Measurements from ENCODE around the gene NRXN2.

NRXN2 gene

DNA sequence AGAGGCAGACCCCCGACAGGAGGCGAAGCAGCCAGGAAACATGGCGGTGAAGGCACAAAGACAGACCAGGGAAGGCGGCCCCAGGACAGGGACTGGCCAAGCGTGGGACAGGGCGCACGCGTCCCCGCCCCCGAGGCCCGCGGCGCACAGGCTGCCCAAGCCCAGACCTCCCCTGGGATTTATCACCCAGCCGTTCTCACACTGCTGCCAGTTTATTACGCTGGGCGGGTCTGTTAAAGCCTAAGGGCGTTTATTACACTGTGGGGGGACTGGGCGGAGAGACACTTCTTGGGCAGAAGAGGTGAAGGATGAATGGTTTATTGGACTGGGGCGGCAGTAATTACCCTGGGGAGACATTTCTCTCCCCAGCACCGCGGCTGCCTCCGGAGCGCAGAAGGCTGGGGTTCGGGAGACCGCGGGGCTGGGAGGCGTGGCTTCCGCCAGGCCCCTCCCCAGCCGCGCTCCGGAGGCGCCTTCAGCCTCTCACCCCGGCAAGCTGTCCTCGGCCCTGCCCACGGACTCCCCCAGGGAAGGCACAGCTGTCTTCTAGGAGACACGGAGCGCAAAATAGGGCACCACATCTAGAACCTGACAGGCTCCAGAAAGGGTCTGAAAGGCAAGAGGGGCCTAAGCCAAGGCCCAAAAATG is 84.9 kb downstream of the NRXN2 start:
- H2AFZ ChIP-seq (ENCODE audit: low read length) = no peak overlapping the region
- H4K20me1 ChIP-seq (ENCODE audit: insufficient read depth, low read length) = no peaks in the 10 kb centered on the region
- H3F3A ChIP-seq (ENCODE audit: insufficient read depth, low read length) = no peaks in the 10 kb centered on the region
- peak overlapping the region; percentile 12; the same call in 1 of the 2 replicates for H3K4me2 ChIP-seq (ENCODE audit: low read length)
- no peaks in the 10 kb centered on the region for H3K4me1 ChIP-seq (ENCODE audit: insufficient read depth, low read length, severe bottlenecking)
- no peaks in the 10 kb centered on the region for H3K9me3 ChIP-seq (ENCODE audit: low read length)
- no peak overlapping the region for H3K9ac ChIP-seq (ENCODE audit: low read length)
- H3K4me3 ChIP-seq (ENCODE audit: low read depth, low read length, poor library complexity, severe bottlenecking) = peak overlapping the region; percentile 16
- H3K79me2 ChIP-seq (ENCODE audit: insufficient read depth, low read length) = no peaks in the 10 kb centered on the region
- no peaks in the 10 kb centered on the region for H3K9me2 ChIP-seq (ENCODE audit: low read depth, low read length)
- H3K27me3 ChIP-seq (ENCODE audit: insufficient read depth, low read length) = no peaks in the 10 kb centered on the region; the same call in 1 of the 2 replicates
- no peak overlapping the region for H3K27ac ChIP-seq (ENCODE audit: low read depth, low read length, poor library complexity, severe bottlenecking)
- no peak for TF ChIP-seq EZH2 (IDR thresholded peaks at IDR 0.05; ENCODE audit: borderline replicate concordance, low read length)
- TF ChIP-seq, protein P1, sequence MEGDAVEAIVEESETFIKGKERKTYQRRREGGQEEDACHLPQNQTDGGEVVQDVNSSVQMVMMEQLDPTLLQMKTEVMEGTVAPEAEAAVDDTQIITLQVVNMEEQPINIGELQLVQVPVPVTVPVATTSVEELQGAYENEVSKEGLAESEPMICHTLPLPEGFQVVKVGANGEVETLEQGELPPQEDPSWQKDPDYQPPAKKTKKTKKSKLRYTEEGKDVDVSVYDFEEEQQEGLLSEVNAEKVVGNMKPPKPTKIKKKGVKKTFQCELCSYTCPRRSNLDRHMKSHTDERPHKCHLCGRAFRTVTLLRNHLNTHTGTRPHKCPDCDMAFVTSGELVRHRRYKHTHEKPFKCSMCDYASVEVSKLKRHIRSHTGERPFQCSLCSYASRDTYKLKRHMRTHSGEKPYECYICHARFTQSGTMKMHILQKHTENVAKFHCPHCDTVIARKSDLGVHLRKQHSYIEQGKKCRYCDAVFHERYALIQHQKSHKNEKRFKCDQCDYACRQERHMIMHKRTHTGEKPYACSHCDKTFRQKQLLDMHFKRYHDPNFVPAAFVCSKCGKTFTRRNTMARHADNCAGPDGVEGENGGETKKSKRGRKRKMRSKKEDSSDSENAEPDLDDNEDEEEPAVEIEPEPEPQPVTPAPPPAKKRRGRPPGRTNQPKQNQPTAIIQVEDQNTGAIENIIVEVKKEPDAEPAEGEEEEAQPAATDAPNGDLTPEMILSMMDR (IDR thresholded peaks at IDR 0.05; ENCODE audit: low read length) = no peak
- no peaks in the 10 kb centered on the region for H3K36me3 ChIP-seq (ENCODE audit: insufficient read depth, low read length)

GRCh38 chr11:64637334-64638017 is 85.5 kb downstream of the NRXN2 start:
- Histone ChIP-seq H3K4me1 (ENCODE audit: insufficient read depth, low read length, severe bottlenecking) (no peaks in the 10 kb centered on the region), H3K9me2 (ENCODE audit: low read depth, low read length) (no peaks in the 10 kb centered on the region), H3K27me3 (ENCODE audit: insufficient read depth, low read length) (no peaks in the 10 kb centered on the region; the same call in 1 of the 2 replicates), H3K27ac (ENCODE audit: low read depth, low read length, poor library complexity, severe bottlenecking) (no peak overlapping the region), H3F3A (ENCODE audit: insufficient read depth, low read length) (no peaks in the 10 kb centered on the region), H3K79me2 (ENCODE audit: insufficient read depth, low read length) (no peaks in the 10 kb centered on the region), H3K4me3 (ENCODE audit: low read depth, low read length, poor library complexity, severe bottlenecking) (peak overlapping the region; percentile 16), H2AFZ (ENCODE audit: low read length) (no peak overlapping the region), H3K4me2 (ENCODE audit: low read length) (no peak overlapping the region; the same call in 1 of the 2 replicates), H3K36me3 (ENCODE audit: insufficient read depth, low read length) (no peaks in the 10 kb centered on the region), H3K9me3 (ENCODE audit: low read length) (no peaks in the 10 kb centered on the region), H4K20me1 (ENCODE audit: insufficient read depth, low read length) (no peaks in the 10 kb centered on the region), H3K9ac (ENCODE audit: low read length) (no peak overlapping the region)
- TF ChIP-seq EZH2 (IDR thresholded peaks at IDR 0.05; ENCODE audit: borderline replicate concordance, low read length) = no peak
- TF ChIP-seq, protein P1 (IDR thresholded peaks at IDR 0.05; ENCODE audit: low read length) = no peak

- no peak overlapping the region for H3K9ac ChIP-seq (ENCODE audit: low read length)
- no peaks in the 10 kb centered on the region for H3K9me3 ChIP-seq (ENCODE audit: low read length)
- H3K79me2 ChIP-seq (ENCODE audit: insufficient read depth, low read length) = no peaks in the 10 kb centered on the region
- no peak overlapping the region for H3K27ac ChIP-seq (ENCODE audit: low read depth, low read length, poor library complexity, severe bottlenecking)
- no peak for TF ChIP-seq EZH2 (IDR thresholded peaks at IDR 0.05; ENCODE audit: borderline replicate concordance, low read length)
- TF ChIP-seq, protein P1 (IDR thresholded peaks at IDR 0.05; ENCODE audit: low read length) = no peak
- H3F3A ChIP-seq (ENCODE audit: insufficient read depth, low read length) = no peaks in the 10 kb centered on the region
- no peaks in the 10 kb centered on the region for H4K20me1 ChIP-seq (ENCODE audit: insufficient read depth, low read length)
- no peaks in the 10 kb centered on the region for H3K4me1 ChIP-seq (ENCODE audit: insufficient read depth, low read length, severe bottlenecking)
- no peaks in the 10 kb centered on the region for H3K36me3 ChIP-seq (ENCODE audit: insufficient read depth, low read length)
- H3K9me2 ChIP-seq (ENCODE audit: low read depth, low read length) = no peaks in the 10 kb centered on the region
- no peak overlapping the region for H3K4me2 ChIP-seq (ENCODE audit: low read length)
- H3K4me3 ChIP-seq (ENCODE audit: low read depth, low read length, poor library complexity, severe bottlenecking) = no peak overlapping the region
- H3K27me3 ChIP-seq (ENCODE audit: insufficient read depth, low read length) = no peaks in the 10 kb centered on the region
- no peak overlapping the region for H2AFZ ChIP-seq (ENCODE audit: low read length)
Observed at GRCh38 chr11:64633555-64634159, 89.3 kb downstream of the NRXN2 start.
